Neuron (in vitro differentiated cells): Measurements from ENCODE around the gene SPTBN5.

Experiments used
- H2AFZ ChIP-seq: one replicate; pipeline ENCODE4 v1.6.1; 2013; ENCODE audit warnings: low read depth, mild to moderate bottlenecking, inconsistent platforms, low read length, moderate library complexity
- H3K27me3 ChIP-seq: one replicate; pipeline ENCODE4 v1.6.1; 2013; ENCODE audit warnings: low read length; ENCODE audit not compliant: insufficient read depth
- H3K36me3 ChIP-seq: one replicate; pipeline ENCODE4 v1.6.1; 2013; ENCODE audit warnings: low read length; ENCODE audit not compliant: insufficient read depth
- H3K4me1 ChIP-seq: one replicate; pipeline ENCODE4 v1.6.1; 2013; ENCODE audit warnings: low read length; ENCODE audit not compliant: insufficient read depth
- H3K4me3 ChIP-seq: 2 replicates; pipeline ENCODE4 v1.5.1; 2013; ENCODE audit warnings: mild to moderate bottlenecking, low read length, moderate library complexity
- H3K9me3 ChIP-seq: one replicate; pipeline ENCODE4 v1.6.1; 2013; ENCODE audit warnings: low read length

The SPTBN5 gene

GRCh38 chr15:41809121-41809520 is 84.7 kb downstream of the SPTBN5 start:
- Histone ChIP-seq H3K9me3 (no peaks in the 10 kb centered on the region), H3K4me1 (no peaks in the 10 kb centered on the region), H3K4me3 (no peak overlapping the region), H2AFZ (no peak overlapping the region), H3K27me3 (no peaks in the 10 kb centered on the region), H3K36me3 (peaks cover 6% of the 10 kb centered on the region)

- no peak overlapping the region for H2AFZ ChIP-seq
- no peaks in the 10 kb centered on the region for H3K27me3 ChIP-seq
- no peaks in the 10 kb centered on the region for H3K9me3 ChIP-seq
- no peaks in the 10 kb centered on the region for H3K4me1 ChIP-seq
- H3K36me3 ChIP-seq = no peaks in the 10 kb centered on the region
- no peak overlapping the region for H3K4me3 ChIP-seq
Observed at GRCh38 chr15:41806291-41807181, 87.3 kb downstream of the SPTBN5 start.

- Histone ChIP-seq H3K4me3 (no peak overlapping the region), H3K36me3 (peaks cover 2% of the 10 kb centered on the region), H3K27me3 (no peaks in the 10 kb centered on the region), H3K4me1 (no peaks in the 10 kb centered on the region), H3K9me3 (peaks cover under 1% of the 10 kb centered on the region), H2AFZ (no peak overlapping the region)
Observed at GRCh38 chr15:41805711-41806110, 88.1 kb downstream of the SPTBN5 start.

GRCh38 chr15:41804916-41805666 is 88.8 kb downstream of the SPTBN5 start:
- Histone ChIP-seq H2AFZ (no peak overlapping the region), H3K9me3 (peaks cover 2% of the 10 kb centered on the region), H3K36me3 (peaks cover 4% of the 10 kb centered on the region), H3K4me1 (no peaks in the 10 kb centered on the region), H3K27me3 (no peaks in the 10 kb centered on the region), H3K4me3 (no peak overlapping the region)

GRCh38 chr15:41804361-41804760 is 89.5 kb downstream of the SPTBN5 start:
- Histone ChIP-seq H3K4me1 (no peaks in the 10 kb centered on the region), H3K27me3 (no peaks in the 10 kb centered on the region), H2AFZ (no peak overlapping the region), H3K36me3 (peaks cover 6% of the 10 kb centered on the region), H3K4me3 (no peak overlapping the region), H3K9me3 (peaks cover 2% of the 10 kb centered on the region)

GRCh38 chr15:41801850-41802455 is 91.9 kb downstream of the SPTBN5 start:
- peaks cover 6% of the 10 kb centered on the region for H3K36me3 ChIP-seq
- H3K4me3 ChIP-seq = no peak overlapping the region
- no peaks in the 10 kb centered on the region for H3K4me1 ChIP-seq
- no peak overlapping the region for H2AFZ ChIP-seq
- H3K27me3 ChIP-seq = no peaks in the 10 kb centered on the region
- peaks cover 2% of the 10 kb centered on the region for H3K9me3 ChIP-seq

GRCh38 chr15:41801185-41801584 is 92.7 kb downstream of the SPTBN5 start:
- H3K36me3 ChIP-seq = peaks cover 6% of the 10 kb centered on the region
- no peaks in the 10 kb centered on the region for H3K27me3 ChIP-seq
- H2AFZ ChIP-seq = no peak overlapping the region
- peaks cover 2% of the 10 kb centered on the region for H3K9me3 ChIP-seq
- no peaks in the 10 kb centered on the region for H3K4me1 ChIP-seq
- H3K4me3 ChIP-seq = no peak overlapping the region

- no peak overlapping the region for H2AFZ ChIP-seq
- H3K9me3 ChIP-seq = peaks cover 2% of the 10 kb centered on the region
- no peaks in the 10 kb centered on the region for H3K4me1 ChIP-seq
- H3K4me3 ChIP-seq = no peak overlapping the region
- H3K36me3 ChIP-seq = peaks cover 6% of the 10 kb centered on the region
- H3K27me3 ChIP-seq = no peaks in the 10 kb centered on the region
Observed at GRCh38 chr15:41799488-41799805, 94.4 kb downstream of the SPTBN5 start.

- Histone ChIP-seq H3K4me1 (no peaks in the 10 kb centered on the region), H3K4me3 (no peak overlapping the region), H3K36me3 (peaks cover 6% of the 10 kb centered on the region), H3K9me3 (peaks cover 2% of the 10 kb centered on the region), H3K27me3 (no peaks in the 10 kb centered on the region), H2AFZ (no peak overlapping the region)
Observed at GRCh38 chr15:41798607-41799487, 95.0 kb downstream of the SPTBN5 start.
